ENCODE measurements around the gene RXRA.
A peak's percentile ranks its signal among the peaks of the same experiment; 100 is the strongest.

Gene RXRA

GRCh38 chr9:134411440-134412297, 85.4 kb downstream of the RXRA start:
- peak in 1 of 51 donors; percentile 34 for DNase-seq

- no peak for DNase-seq
Measured at GRCh38 chr9:134412298-134412711, 86.0 kb downstream of the RXRA start.

GRCh38 chr9:134413112-134413715, 87.0 kb downstream of the RXRA start:
- no peak for DNase-seq

- DNase-seq: peak in 16 of 51 donors; percentile 15 to 79 (median 44)
Measured at GRCh38 chr9:134413890-134414623, 87.8 kb downstream of the RXRA start.

- no peak for DNase-seq
Measured at GRCh38 chr9:134414900-134415425, 88.7 kb downstream of the RXRA start.

GRCh38 chr9:134416385-134417015, 90.2 kb downstream of the RXRA start:
- no peak for DNase-seq

- DNase-seq: no peak
Measured at GRCh38 chr9:134418354-134418753, 92.1 kb downstream of the RXRA start.

GRCh38 chr9:134419000-134419683, 92.9 kb downstream of the RXRA start:
- DNase-seq: peak in 6 of 51 donors; percentile 10 to 26 (median 20)

GRCh38 chr9:134419684-134420076, 93.4 kb downstream of the RXRA start:
- DNase-seq: no peak

GRCh38 chr9:134420281-134420845, 94.1 kb downstream of the RXRA start:
- no peak for DNase-seq

GRCh38 chr9:134420974-134421432, 94.7 kb downstream of the RXRA start:
- no peak for DNase-seq

GRCh38 chr9:134421888-134422287, 95.6 kb downstream of the RXRA start:
- DNase-seq: no peak

- DNase-seq: no peak
Measured at GRCh38 chr9:134422301-134423090, 96.2 kb downstream of the RXRA start.

GRCh38 chr9:134423166-134423565, 96.9 kb downstream of the RXRA start:
- no peak for DNase-seq

GRCh38 chr9:134423749-134424148, 97.5 kb downstream of the RXRA start:
- DNase-seq: no peak

- no peak for DNase-seq
Measured at GRCh38 chr9:134424818-134425217, 98.6 kb downstream of the RXRA start.

GRCh38 chr9:134425401-134425800, 99.1 kb downstream of the RXRA start:
- no peak for DNase-seq

- no peak for DNase-seq
Measured at GRCh38 chr9:134425812-134426211, 99.6 kb downstream of the RXRA start.

- no peak for DNase-seq
Measured at GRCh38 chr9:134426436-134426835, 100.2 kb downstream of the RXRA start.

All from hypothalamus (tissue), 51 donors.